Measurements from ENCODE around the gene RYR2.

The RYR2 gene

DNA sequence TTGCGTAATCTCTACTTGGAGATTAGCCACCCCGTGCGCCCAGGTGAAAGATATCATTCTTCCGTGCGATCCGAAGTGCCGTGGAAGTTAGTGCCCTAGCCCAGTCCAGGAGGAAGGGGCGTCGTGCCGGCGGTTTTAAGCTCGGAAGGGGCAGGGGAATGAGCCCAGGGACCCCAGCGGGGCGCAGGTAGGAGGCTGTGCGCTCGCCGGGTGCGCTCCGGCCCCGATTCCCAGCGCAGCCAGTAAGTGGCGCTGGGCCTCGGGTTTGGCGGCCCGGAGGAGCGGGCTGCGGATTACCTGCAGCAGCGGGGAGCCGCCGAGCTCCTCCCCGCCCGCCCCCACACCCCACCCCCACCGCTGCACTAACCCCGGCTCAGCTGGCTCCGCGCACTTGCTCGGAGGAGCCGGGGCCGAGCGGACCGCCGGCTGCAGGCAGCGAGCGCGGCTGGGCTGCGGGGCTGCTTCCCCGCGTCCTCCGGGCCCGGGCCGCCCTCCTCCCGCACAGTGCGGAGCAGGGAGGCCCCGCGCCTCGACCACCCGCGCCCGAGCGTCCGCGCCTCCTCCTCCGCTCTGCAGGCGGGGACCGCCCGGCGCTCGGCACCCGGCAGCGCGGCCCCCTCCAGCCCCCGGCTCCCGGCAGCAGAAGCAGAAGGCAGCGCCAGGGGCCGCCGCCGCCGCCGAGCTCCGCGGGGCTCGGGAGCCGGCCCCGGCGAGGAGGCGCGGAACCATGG is at the start of gene RYR2:
Gene RYR2 (plus strand): TSS at position 390 of the 731 bp plus-strand sequence. CDS start 338 bp downstream, at position 728.
- no peak for DNase-seq

DNA sequence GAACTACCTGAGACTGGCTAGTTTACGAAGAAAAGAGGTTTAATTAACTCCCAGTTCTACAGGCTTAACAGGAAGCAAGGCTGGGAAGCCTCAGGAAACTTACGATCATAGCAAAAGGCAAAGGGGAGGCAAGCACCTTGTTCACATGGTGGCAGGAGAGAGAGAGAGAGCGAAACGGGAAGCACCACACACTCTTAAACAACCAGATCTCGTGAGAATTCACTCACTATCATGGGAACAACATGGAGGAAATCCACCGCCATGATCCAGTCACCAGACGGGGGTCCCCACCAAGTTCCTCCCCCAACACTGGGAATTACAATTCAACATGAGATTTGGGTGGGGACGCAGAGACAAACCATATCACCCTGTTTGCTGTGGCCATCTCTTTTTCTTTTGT is 49.5 kb upstream of the RYR2 start:
- DNase-seq: no peak

DNA sequence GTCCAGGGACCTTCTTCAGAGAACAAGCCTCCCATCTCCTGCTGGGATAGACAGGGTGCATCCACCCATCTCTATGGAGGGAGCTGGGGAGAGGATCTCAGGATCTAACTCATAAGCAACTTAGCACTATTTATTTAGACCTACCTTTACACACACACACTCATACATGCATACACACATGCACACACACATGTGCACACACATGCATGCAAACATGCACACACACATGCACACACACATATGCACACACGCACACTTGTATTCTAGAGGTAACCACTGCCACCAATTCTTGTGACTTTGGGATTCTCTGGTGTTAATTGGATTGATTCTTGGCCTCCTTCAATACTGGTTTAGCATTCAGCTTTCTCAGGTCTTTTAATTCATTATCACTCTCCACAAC is 47.5 kb upstream of the RYR2 start:
- DNase-seq: no peak

DNA sequence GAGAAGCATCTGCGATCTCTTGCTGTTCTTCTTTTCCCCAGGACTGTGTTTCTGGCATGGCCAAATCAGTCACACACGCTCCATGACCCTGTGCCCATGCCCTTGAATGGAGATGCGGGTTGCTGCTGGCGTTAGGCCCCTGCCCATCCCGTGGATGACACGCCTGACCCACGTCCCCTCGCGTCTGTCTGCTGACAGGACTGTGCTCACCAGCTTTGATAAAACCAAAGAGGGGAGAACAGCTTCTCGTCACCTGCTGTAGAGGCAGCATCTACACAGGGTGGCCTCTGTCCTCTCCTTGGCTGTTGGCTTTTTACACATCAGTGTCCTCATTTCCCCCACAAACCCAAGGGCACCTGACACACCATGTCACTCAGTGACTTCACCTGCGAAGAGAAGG is 44.6 kb upstream of the RYR2 start:
- no peak for DNase-seq

DNA sequence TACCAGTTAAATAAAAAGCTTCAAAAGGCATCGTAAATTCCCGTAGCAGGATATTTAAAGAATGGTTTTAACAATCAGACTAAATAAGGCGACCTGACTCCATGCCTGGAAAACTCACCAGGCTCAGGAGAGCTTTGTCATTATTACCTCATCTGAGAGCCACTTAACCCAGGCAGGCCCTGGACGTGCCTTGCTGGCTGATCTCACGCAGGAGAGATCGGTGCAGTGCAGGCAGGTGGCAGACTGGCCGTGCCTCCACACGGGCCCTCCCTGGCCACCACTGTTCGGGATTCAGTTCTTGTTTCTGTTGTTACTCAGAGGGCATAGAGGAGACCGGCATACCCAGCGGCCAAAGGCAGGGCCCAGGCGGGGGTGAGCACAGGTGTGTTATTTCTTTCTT is 44.1 kb upstream of the RYR2 start:
- no peak for DNase-seq

DNA sequence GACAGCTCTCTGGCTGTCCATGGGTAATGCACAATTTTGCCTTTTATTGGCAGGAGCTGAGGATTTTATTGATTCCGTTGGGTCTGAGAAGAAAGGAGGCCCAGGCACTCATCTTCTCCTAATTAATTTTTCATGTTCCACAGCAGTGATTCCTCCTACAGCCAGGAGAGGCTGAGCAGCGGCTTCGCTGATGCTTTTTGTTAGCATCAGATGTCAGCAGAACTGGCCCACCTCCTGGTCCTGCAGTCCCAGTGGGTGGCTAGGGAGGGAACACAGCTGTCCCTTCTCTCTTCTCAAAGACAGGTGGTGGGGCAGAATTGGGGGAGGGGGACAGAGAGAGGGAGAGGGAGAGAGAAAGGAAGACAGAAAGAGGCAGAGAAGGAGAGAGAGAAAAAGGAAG is 43.4 kb upstream of the RYR2 start:
- no peak for DNase-seq

DNA sequence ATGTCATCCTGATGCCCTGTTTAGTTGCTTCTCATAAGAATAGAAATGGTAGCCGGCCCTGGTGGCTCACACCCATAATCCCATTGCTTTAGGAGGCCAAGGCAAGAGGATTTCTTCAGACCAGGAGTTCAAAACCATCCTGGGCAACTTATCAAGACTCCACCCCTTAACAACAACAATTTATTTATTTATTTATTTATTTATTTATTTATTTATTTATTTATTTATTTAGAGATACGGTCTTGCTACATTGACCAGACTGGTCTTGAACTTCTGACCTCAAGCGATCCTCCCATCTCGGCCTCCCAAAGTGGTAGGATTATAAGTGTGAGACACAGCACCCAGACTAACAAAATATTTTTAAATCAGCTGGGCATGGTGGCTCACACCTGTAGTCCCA is 41.8 kb upstream of the RYR2 start:
- no peak for DNase-seq

DNA sequence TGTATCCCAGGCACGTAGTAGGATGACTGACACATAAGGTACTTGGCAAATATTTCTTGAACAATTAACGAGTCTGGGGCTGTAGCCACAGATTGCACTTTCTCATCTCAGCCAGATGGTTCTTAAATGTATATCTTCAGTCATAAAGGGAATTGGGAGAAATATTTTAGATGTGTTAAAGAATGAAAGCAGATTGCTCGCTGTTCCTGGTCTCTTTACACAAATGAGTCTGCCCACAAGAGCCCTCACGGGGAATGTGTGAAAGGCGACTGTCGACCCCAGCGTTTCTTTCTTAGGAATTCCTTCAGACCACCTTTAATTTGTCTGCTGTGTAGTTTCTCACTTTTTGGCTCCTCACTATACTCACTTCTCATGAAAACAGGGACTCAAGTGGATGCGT is 38.5 kb upstream of the RYR2 start:
- no peak for DNase-seq

DNA sequence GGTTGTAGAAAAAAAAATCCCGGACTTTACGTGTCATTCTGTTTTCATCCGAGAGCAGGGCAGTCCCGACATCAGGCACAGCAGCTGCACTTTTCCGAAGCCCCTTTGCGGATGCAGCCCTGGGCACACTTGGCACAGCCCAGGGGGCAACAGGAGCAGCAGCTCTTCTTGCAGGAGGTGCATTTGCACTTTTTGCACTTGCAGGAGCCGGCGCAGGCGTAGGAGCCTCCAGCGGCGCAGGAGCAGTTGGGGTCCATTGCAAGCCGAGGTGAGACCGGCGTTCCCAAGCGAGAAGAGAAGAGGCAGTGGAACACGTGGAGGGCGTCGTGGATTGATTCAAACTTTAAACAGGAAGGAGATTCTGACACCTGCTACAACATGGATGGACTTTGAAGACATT is 37.9 kb upstream of the RYR2 start, which contains the start of gene MT1HL1:
Gene MT1HL1 (minus strand): TSS at position 326 of the 400 bp plus-strand sequence. CDS start 69 bp downstream, at position 257.
- no peak for DNase-seq

DNA sequence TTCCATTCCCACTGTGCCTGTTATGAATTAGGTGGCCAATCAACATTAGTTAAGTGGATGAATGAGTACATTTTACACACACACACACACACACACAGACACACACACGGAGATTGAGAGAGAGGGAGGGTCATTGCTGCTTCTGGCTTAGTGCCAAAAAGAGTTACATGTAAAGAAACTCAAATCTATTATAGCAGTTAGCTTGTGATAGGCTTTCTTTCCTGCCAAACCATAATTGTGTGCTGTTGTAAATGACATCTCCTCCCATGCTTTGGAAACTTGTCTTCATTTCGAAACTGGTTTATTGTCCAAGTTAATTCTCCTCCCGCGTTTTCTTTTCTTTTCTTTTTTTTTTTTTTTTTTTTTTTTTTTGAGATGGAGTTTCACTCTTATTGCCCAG is 36.3 kb upstream of the RYR2 start:
- DNase-seq: no peak

DNA sequence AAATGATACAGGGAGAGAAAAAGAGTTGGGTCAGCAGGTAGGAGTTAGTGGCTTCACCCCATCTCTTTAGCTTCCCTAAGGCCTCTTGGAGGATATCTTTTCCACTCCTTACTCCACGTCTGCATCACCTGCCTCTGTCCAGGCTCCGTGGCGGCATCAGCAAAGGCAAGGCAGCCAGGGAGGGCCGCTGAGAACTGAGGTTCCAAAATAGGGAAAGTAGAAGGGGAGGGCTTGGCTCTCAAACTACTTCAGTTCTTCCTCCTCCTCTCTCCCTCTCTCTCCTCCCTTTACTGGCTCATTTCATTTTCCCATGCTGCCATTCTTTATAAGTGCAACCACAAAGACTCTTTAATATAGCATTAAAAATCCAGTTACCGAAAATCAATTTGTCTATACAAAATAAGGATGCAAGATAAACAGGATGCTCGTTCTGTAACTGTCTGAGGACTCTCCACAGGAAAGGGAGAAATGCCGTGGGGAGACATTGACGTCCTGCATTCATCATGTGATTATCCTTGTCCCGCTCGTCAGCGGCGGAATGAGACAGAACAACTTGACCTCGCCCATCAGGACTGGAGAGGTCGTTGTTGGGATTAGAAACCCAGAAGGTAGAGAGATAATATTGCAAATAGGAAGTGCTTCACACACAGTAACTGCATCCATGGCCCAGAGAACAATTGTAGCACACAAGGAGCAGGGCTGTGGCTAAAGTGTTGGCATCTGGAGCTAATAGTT is 34.7 kb upstream of the RYR2 start:
- DNase-seq: no peak

DNA sequence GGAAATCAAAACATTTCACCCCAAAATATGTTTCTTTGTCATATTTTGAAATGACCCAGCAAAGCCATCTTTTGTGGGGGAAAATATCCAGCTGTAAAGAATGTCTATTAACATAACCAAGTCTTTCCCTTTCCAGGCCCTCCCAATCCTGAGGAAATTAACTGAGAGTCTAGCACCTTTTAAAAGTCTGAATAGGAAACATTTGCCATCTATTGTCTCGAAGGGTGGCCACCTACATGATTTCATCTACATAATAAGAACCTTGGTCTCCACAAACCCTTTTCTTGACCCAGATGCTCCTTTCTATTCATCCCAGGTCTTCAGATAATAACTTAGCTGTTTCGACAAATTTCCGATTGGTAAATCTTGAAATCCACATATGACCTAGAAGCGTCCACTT is 32.4 kb upstream of the RYR2 start:
- DNase-seq: no peak

DNA sequence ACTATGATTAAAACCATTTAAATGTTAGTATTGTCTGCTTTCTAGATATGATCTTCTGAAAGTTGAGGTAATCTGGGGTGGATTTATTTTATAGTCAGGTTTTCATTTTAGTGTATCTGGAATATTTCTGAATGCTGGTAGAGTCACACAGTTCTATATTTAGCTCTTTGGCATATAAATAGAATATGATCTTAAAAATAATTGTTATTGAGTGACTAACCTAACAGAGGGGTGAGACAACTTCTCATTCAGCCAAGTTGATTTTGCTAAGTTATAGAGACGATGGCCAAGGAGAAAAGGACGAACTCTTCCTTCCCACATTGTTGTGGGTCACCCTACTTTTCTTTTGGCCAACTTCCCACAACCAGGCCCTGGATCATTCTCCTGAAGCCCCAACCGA is 30.6 kb upstream of the RYR2 start:
- no peak for DNase-seq

DNA sequence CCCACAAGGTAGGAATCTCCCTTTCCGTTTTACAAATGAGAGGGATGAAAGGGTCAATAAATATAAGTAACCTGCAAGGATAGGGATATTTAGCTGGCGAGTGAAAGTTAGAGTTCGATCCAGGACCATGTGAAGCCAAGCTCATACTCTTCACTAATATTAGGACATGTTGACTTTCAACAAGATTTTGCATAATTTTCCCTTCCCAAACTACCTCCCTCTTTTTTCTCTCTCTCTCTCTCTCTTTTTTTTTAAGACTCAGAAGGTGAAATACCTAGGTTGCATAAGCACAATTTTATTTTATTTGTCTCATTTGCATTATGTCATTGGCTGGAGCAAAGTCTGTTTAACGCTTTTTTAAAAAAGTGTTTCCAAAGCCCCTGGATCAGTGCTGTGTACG is 29.6 kb upstream of the RYR2 start:
- no peak for DNase-seq

DNA sequence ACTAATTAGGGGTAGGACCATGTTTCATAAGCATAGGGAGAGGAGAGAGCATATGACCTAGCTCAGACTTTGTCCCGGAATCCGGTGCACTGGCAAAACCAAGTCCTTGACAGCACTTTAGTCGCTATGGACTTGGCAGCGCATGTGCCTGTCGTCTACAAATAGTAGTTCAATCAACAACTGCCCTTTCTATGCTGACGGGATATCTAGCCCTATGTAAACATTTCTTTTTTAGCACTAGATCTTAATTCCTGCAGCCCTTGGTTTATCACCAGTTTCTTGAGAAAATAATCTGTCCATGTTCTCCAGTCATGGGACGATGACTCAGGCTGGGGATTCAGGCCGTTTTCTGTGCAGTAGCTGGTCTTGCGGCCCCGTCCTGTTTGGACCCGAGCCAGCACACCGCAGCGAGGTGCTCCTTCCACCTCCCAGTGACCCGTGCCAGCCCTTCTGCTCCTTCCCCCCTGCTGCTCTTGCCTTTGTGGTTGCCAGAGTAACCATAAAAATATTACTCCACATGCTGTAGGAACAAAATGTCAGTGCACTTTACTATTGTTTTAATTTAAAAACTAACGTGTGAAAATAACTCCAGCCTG is 29.1 kb upstream of the RYR2 start:
- no peak for DNase-seq

DNA sequence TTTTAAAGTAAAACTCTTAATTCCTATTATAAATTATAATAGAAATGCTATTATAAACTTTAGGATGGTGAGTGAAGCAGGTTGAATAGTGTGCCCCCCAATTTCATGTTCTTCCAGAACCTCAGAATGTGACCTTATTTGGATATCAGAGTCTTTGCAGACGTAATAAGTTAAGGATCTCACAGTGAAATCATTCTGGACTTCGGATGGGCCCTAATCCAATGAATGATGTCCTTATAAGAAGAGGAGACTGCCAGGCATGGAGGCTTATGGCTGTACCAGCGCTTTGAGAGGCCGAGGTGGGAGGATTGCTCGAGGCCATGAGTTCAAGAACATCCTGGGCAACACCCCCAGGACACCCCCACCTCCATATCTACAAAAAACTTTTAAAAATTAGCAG is 28.4 kb upstream of the RYR2 start:
- DNase-seq: no peak

DNA sequence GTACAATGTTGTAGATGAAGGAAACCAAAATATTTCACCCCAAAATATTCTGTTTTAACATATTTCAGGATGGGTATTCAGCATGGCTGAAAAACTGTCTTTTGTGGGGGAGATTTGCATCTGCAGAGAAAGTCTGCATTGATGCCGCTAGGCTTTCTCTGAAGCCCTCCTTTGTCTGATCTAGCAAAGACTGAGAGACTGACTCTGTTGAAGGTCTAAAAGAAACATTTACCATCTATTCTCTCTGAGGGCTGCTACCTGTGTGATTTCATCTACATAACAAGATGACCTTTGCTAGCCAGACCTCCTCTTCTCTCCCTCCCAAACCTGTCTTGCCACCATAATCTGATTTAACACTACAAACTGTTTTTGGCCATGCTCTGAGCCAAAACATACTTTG is 25.4 kb upstream of the RYR2 start:
- no peak for DNase-seq

DNA sequence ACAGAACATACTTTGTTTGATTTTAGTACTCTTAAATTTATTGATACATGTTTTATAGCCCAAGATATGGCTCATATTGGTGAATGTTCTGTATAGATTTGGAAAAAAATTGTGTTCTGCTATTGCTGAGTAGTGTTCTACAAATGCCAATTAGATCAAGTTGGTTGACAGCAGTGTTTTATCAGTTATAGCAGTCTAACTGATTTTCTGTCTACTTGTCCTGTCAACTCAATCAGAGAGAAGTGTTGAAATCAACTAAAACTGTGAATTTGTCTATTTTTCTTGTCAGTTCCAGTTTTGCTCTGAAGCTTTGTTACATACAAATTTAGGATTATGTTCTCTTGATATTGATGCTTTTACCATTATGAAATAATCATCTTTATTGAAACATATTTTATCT is 23.1 kb upstream of the RYR2 start:
- no peak for DNase-seq

DNA sequence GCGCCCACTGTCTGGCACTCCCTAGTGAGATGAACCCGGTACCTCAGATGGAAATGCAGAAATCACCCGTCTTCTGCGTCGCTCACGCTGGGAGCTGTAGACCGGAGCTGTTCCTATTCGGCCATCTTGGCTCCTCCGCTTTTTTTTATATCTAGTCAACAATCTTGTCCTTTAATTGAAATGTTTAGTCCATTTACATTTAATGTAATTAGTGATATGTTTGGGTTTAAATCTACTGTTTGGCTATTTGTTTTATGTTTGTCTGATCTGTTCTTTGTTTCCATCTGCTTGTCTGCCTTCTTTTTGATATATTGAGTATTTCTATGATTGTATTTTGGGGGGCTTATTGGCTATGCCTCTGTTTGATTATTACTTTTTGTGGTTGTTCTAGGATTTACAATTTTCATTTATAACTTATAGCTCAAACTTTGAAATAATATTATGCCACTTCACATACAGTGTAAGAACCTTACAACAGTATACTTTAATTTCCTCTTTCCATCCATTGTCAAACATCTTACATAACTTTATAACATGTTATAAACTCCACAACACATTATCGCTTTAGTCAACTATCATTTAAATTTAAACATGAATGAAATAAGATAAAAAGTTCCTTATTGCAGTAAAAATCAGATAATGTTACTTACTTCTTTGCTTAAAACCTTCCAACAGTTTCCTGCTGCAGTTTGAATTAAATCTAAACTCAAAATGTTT is 16.5 kb upstream of the RYR2 start:
- DNase-seq: no peak

DNA sequence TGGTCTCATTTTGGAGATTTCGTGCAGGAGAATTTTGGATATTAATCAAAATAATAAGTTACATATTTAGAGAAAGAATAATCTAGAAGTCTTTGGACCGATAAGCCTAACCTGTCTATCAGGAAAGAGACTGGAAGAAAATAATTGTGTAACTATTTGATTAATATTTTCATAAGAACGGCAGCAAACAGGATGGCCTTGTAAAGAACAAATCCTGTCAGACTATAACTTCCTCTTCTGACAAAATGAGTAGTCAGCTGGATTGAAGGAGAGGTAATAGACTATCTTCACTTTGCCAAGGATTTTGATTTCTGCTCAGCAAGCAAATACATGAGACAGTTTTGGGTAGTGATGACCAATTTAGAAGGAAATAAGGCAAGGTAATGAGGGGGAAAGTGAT is 12.7 kb upstream of the RYR2 start:
- DNase-seq: no peak

DNA sequence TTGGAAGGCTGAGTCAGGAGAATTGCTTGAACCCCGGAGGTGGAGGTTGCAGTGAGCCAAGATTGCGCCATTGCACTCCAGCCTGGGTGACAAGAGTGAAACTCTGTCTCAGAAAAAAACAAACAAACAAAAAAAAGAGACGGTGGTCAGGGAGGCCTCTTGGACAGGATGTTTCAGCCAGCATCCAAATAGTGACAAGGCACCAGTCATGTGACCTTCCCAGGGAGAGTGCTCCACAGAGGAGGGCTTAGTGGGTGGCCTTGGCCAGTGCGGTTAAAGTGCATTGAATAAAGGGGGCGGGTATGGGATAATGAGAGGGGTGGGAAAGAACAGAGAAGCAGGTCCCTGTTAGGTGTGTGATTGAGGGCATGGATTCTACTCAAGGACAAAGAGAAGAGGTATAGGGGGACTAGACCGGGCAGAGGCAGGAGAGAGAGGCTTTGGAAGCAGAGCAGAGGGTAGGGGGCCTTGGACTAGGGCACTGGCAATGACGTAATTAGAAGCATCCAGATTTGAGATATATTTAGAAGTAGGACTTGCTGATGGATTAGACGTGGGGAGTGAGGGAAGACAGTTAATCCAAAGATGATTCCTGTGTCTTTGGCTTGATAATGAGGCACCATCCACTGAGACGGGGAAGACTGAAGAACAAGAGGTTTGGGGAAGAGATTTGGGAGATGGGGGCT is 12.0 kb upstream of the RYR2 start:
- no peak for DNase-seq

DNA sequence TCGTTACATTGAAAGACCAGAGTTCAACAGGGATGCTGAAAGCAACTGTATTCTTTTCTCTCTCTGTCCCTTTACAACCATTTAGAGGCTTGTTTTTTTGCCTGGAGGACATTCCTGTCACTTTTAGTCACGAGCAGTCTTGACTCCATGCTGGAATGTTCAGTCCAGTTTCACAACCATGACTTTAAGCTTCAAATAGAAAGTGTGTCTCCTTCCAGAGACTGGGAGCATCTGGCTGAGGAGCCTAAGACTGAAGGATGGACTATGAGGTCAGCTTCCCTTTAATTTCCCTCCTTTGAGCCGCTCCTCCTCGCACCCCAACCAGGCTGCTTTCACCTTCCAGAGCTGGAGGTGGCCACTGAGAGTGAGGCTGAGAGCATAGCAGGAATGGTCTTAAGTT is 10.5 kb upstream of the RYR2 start:
- DNase-seq: no peak

DNA sequence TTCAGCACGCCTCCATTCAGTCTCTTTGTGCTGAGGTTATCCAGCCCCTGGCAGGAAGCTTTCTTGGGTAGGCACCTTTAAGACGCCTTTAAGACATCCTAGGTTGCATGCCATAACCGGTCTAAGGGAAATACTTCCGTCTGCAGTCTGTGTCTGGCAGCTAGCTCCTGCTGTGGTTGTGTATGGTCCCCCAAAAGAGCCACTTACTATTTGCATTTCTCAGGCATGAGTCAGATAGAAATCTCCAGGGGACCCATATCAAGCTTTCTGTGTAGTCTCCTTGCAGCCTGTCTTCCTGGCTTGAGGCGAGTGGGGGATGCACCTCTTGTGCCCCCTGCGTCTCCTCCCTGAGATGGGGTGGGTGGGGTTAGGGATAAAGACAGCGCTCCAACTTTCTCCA is 10.0 kb upstream of the RYR2 start:
- DNase-seq: no peak
